ENCODE data around the gene ASB5. TPM values are rescaled to one million over a fixed set of nuclear protein-coding genes. Genes with fewer than 3 reads are reported as not detected.

ASB5 gene
- total RNA-seq, 1 experiment from 2014 or later, result not detected

DNA sequence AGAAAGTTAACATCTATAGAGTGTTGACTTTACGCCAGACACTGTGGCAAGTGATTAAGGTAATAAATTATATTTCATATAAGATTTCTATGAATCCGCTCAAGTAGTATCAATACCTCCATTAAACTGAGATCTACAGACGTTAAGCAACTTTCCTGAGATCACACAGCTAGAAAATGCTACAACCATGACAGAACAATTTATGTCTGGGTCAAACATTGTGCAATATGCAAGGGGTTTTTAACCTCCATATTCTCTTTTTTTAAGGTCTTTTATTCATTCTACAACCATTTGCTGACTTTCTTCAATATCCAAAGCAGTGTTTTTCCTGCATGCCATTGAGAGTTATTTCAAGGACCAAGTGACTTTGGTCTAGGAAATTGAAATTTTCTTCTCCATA is 10.9 kb downstream of the ASB5 start (continued):
- TF ChIP-seq TCF7L2 (IDR thresholded peaks at IDR 0.05; ENCODE audit: borderline replicate concordance, extremely low read depth, insufficient read depth, insufficient read length), result no peak
- no peak for TF ChIP-seq JUND (IDR thresholded peaks at IDR 0.05)
- no peak for TF ChIP-seq ELF1 (IDR thresholded peaks at IDR 0.05; ENCODE audit: borderline replicate concordance, low read depth)
- no peak for TF ChIP-seq EZH2 (IDR thresholded peaks at IDR 0.05)
- no peak for TF ChIP-seq CEBPB (IDR thresholded peaks at IDR 0.05; ENCODE audit: low read depth)
- no peak for TF ChIP-seq FOSL1 (IDR thresholded peaks at IDR 0.05; ENCODE audit: low read depth)
- no peak for TF ChIP-seq YY1 (IDR thresholded peaks at IDR 0.05; ENCODE audit: extremely low read depth, insufficient replicate concordance, low read depth, low read length)
- no peak for TF ChIP-seq EZH2phosphoT487 (IDR thresholded peaks at IDR 0.05; ENCODE audit: borderline replicate concordance)

DNA sequence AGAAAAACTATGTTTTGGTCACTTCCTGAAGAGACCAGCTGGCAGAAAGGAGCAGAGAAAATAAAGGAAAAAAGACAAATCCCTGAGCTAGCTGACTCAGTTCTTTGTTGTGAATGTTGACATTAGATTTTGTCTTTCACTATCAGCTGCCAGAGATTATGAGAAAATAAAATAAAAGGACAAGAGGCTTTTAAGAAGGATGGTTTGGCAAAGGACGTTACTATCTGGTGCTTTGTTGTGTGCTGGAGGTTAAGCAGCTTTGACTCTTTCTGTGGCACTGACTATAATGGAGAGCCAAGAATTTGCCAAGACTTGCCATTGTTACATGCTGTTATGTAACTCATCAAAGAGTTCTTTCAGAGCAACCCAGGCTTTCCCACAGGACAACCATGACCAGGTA is 12.1 kb downstream of the ASB5 start:
- Histone ChIP-seq H3K9me3 (ENCODE audit: control insufficient read depth in 1 of 2, insufficient read depth in 1 of 2, low read depth in 1 of 2, low read length in 2 of 2) (no peaks in the 10 kb centered on the region), H3K4me3 (replicated peaks in 1 of 2; ENCODE audit: low read depth in 1 of 2, low read length in 2 of 2) (no peak overlapping the region), H3K4me2 (ENCODE audit: low read length) (no peak overlapping the region), H3K79me2 (ENCODE audit: insufficient read depth, low read length) (no peaks in the 10 kb centered on the region), H3K9me2 (ENCODE audit: insufficient read depth) (no peaks in the 10 kb centered on the region), H3K4me1 (ENCODE audit: control insufficient read depth in 1 of 2, insufficient read depth in 2 of 2, low read length in 2 of 2) (no peaks in the 10 kb centered on the region), H3K27me3 (ENCODE audit: insufficient read depth, low read length) (no peaks in the 10 kb centered on the region), H4K20me1 (ENCODE audit: insufficient read depth) (no peaks in the 10 kb centered on the region), H3K36me3 (ENCODE audit: control insufficient read depth in 1 of 2, insufficient read depth in 2 of 2, low read length in 2 of 2) (no peaks in the 10 kb centered on the region), H3K9ac (ENCODE audit: low read length) (no peak overlapping the region), H2AFZ (ENCODE audit: low read depth, low read length, poor library complexity, severe bottlenecking) (no peak overlapping the region), H3K27ac (ENCODE audit: low read depth, low read length) (no peak overlapping the region)
- RAD21 ChIA-PET (ENCODE audit: low non-redundant PET in 1 of 2, low total read pairs in 2 of 2, uncharacterized antibody in 2 of 2, unreplicated experiment in 2 of 2), result no interaction called here
- ATAC-seq (no peak), DNase-seq (ENCODE audit: low read depth, low spot score) (no peak)
- TF ChIP-seq, protein P1, sequence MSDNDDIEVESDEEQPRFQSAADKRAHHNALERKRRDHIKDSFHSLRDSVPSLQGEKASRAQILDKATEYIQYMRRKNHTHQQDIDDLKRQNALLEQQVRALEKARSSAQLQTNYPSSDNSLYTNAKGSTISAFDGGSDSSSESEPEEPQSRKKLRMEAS (IDR thresholded peaks at IDR 0.05), result no peak
- no peak for TF ChIP-seq TCF7L2 (IDR thresholded peaks at IDR 0.05; ENCODE audit: borderline replicate concordance, extremely low read depth, insufficient read depth, insufficient read length)
- TF ChIP-seq, protein P2, sequence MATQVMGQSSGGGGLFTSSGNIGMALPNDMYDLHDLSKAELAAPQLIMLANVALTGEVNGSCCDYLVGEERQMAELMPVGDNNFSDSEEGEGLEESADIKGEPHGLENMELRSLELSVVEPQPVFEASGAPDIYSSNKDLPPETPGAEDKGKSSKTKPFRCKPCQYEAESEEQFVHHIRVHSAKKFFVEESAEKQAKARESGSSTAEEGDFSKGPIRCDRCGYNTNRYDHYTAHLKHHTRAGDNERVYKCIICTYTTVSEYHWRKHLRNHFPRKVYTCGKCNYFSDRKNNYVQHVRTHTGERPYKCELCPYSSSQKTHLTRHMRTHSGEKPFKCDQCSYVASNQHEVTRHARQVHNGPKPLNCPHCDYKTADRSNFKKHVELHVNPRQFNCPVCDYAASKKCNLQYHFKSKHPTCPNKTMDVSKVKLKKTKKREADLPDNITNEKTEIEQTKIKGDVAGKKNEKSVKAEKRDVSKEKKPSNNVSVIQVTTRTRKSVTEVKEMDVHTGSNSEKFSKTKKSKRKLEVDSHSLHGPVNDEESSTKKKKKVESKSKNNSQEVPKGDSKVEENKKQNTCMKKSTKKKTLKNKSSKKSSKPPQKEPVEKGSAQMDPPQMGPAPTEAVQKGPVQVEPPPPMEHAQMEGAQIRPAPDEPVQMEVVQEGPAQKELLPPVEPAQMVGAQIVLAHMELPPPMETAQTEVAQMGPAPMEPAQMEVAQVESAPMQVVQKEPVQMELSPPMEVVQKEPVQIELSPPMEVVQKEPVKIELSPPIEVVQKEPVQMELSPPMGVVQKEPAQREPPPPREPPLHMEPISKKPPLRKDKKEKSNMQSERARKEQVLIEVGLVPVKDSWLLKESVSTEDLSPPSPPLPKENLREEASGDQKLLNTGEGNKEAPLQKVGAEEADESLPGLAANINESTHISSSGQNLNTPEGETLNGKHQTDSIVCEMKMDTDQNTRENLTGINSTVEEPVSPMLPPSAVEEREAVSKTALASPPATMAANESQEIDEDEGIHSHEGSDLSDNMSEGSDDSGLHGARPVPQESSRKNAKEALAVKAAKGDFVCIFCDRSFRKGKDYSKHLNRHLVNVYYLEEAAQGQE (IDR thresholded peaks at IDR 0.05; ENCODE audit: low read depth), result no peak
- no peak for TF ChIP-seq FOSL1 (IDR thresholded peaks at IDR 0.05; ENCODE audit: low read depth)
- no peak for TF ChIP-seq YY1 (IDR thresholded peaks at IDR 0.05; ENCODE audit: extremely low read depth, insufficient replicate concordance, low read depth, low read length)
- no peak for TF ChIP-seq CEBPB (IDR thresholded peaks at IDR 0.05; ENCODE audit: low read depth)
- TF ChIP-seq, protein P3, sequence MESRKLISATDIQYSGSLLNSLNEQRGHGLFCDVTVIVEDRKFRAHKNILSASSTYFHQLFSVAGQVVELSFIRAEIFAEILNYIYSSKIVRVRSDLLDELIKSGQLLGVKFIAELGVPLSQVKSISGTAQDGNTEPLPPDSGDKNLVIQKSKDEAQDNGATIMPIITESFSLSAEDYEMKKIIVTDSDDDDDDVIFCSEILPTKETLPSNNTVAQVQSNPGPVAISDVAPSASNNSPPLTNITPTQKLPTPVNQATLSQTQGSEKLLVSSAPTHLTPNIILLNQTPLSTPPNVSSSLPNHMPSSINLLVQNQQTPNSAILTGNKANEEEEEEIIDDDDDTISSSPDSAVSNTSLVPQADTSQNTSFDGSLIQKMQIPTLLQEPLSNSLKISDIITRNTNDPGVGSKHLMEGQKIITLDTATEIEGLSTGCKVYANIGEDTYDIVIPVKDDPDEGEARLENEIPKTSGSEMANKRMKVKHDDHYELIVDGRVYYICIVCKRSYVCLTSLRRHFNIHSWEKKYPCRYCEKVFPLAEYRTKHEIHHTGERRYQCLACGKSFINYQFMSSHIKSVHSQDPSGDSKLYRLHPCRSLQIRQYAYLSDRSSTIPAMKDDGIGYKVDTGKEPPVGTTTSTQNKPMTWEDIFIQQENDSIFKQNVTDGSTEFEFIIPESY (IDR thresholded peaks at IDR 0.05; ENCODE audit: extremely low read depth, insufficient replicate concordance, low read length), result no peak
- no peak for TF ChIP-seq EZH2phosphoT487 (IDR thresholded peaks at IDR 0.05; ENCODE audit: borderline replicate concordance)
- TF ChIP-seq ELF1 (IDR thresholded peaks at IDR 0.05; ENCODE audit: borderline replicate concordance, low read depth), result no peak
- no peak for TF ChIP-seq RAD21 (IDR thresholded peaks at IDR 0.05; ENCODE audit: low read depth)
- TF ChIP-seq POLR2A (IDR thresholded peaks at IDR 0.05; ENCODE audit: borderline replicate concordance, extremely low read depth, insufficient read depth, insufficient read length), result no peak
- TF ChIP-seq SRF (IDR thresholded peaks at IDR 0.05; ENCODE audit: low read depth), result no peak
- TF ChIP-seq SP1 (IDR thresholded peaks at IDR 0.05; ENCODE audit: low read depth), result no peak
- TF ChIP-seq JUND (IDR thresholded peaks at IDR 0.05), result no peak
- TF ChIP-seq, protein P4, sequence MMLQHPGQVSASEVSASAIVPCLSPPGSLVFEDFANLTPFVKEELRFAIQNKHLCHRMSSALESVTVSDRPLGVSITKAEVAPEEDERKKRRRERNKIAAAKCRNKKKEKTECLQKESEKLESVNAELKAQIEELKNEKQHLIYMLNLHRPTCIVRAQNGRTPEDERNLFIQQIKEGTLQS (IDR thresholded peaks at IDR 0.05), result no peak
- TF ChIP-seq CBX3 (IDR thresholded peaks at IDR 0.05; ENCODE audit: low read depth), result no peak
- no peak for TF ChIP-seq POLR2AphosphoS5 (IDR thresholded peaks at IDR 0.05; ENCODE audit: low read depth, low read length)
- no peak for TF ChIP-seq ZFX (IDR thresholded peaks at IDR 0.05)
- TF ChIP-seq EGR1 (IDR thresholded peaks at IDR 0.05; ENCODE audit: low read depth), result no peak
- intact Hi-C loops (cut with micrococcal nuclease), result no loop called here
- CTCF ChIA-PET, result no interaction called here
- BruUV-seq (replicated peaks), result no TSS peak
- POLR2A ChIA-PET, result no interaction called here
